Measurements from ENCODE around the gene NCKIPSD. TPM values are rescaled to one million over a fixed set of nuclear protein-coding genes. Genes with fewer than 3 reads are reported as not detected.

Gene NCKIPSD
- polyA plus RNA-seq, 1 of the 3 experiments (the other 2 are of a cell fraction), result 20.4 TPM

- no peak overlapping the region for H3K4me2 ChIP-seq
- peaks cover 0 to 4% of the 10 kb centered on the region in 2 experiments; a peak in 1 of 4 replicates for H3K4me1 ChIP-seq (ENCODE audit: control insufficient read depth in 1 of 2, insufficient read depth in 2 of 2, low read depth in 1 of 2, low read length in 1 of 2)
- H3K9me2 ChIP-seq, result no peaks in the 10 kb centered on the region
- no peak overlapping the region for H3K9ac ChIP-seq
- ChIA-PET CTCF (interaction anchor here (2.3 kb wide), 1 partner anchor 17 kb away, joined by 8 read pairs; the partner anchor contains the start of gene SLC26A6), POLR2A (interaction anchor here (1.0 kb wide), 1 partner anchor 18 kb away, joined by 3 read pairs; the partner anchor contains the start of gene SLC26A6)
- no peak overlapping the region for H3K27ac ChIP-seq (ENCODE audit: low read depth in 2 of 2, low read length in 1 of 2)
- H2AFZ ChIP-seq (ENCODE audit: low read depth), result no peak overlapping the region
- peaks cover 9% of the 10 kb centered on the region; the same call in 1 of the 2 replicates for H4K20me1 ChIP-seq (ENCODE audit: insufficient read depth)
- no peaks in the 10 kb centered on the region for H3K79me2 ChIP-seq (ENCODE audit: insufficient read depth)
- H3K9me3 ChIP-seq, result no peaks in the 10 kb centered on the region
- no peaks in the 10 kb centered on the region for H3K27me3 ChIP-seq (ENCODE audit: insufficient read depth)
- H3K36me3 ChIP-seq (replicated peaks in 1 of 2; ENCODE audit: control insufficient read depth in 1 of 2, insufficient read depth in 2 of 2, low read length in 1 of 2), result peaks cover 0 to 71% of the 10 kb centered on the region in 2 experiments
- H3F3A ChIP-seq (replicated peaks; ENCODE audit: insufficient read depth), result no peaks in the 10 kb centered on the region
- no peak overlapping the region for H3K4me3 ChIP-seq (ENCODE audit: low read depth in 2 of 2, low read length in 1 of 2)
- WGBS (ENCODE audit: low lambda C conversion rate), result 88% methylated on average over 6 of the region's 15 CpGs
- no peak for DNase-seq
- no peak for TF ChIP-seq GATA2 (CRISPR knock-in tag; IDR thresholded peaks at IDR 0.05)
- TF ChIP-seq RXRA (IDR thresholded peaks at IDR 0.05; ENCODE audit: borderline replicate concordance, low read depth), result no peak
- no peak for TF ChIP-seq SMC3 (IDR thresholded peaks at IDR 0.05; ENCODE audit: low read depth, low read length)
- no peak for TF ChIP-seq RAD21 (IDR thresholded peaks at IDR 0.05; ENCODE audit: low read length)
- no peak for TF ChIP-seq POLR2AphosphoS5 (IDR thresholded peaks at IDR 0.05; ENCODE audit: low read depth, low read length)
- TF ChIP-seq CHD2 (IDR thresholded peaks at IDR 0.05; ENCODE audit: low read length, partially characterized antibody), result no peak
- TF ChIP-seq CTCF (IDR thresholded peaks at IDR 0.05), result no peak
- TF ChIP-seq NFIC (IDR thresholded peaks at IDR 0.05; ENCODE audit: borderline replicate concordance), result no peak
- no peak for TF ChIP-seq JUND (IDR thresholded peaks at IDR 0.05)
- TF ChIP-seq RFX5 (IDR thresholded peaks at IDR 0.05; ENCODE audit: low read length), result no peak
- TF ChIP-seq FOXM1 (IDR thresholded peaks at IDR 0.05; ENCODE audit: low read depth), result no peak
- no peak for TF ChIP-seq PBX3 (IDR thresholded peaks at IDR 0.05)
- no peak for TF ChIP-seq MEF2A (IDR thresholded peaks at IDR 0.05; ENCODE audit: borderline replicate concordance, low read depth)
- TF ChIP-seq USF2 (IDR thresholded peaks at IDR 0.05; ENCODE audit: borderline replicate concordance, low read depth, low read length), result no peak
- no peak for TF ChIP-seq FOXJ3 (CRISPR knock-in tag; IDR thresholded peaks at IDR 0.05)
- TF ChIP-seq IRF3 (IDR thresholded peaks at IDR 0.05; ENCODE audit: low read depth, low read length), result no peak
These were observed 32.6 kb downstream of the NCKIPSD start for GRCh38 chr3:48652923-48653715.
